ENCODE results near the gene ALG12. TPM values are rescaled to one million over a fixed set of nuclear protein-coding genes. Genes with fewer than 3 reads are reported as not detected.

The ALG12 gene
- total RNA-seq, 1 experiment from 2014 or later, result 16.6 TPM

GRCh38 chr22:49883294-49883640, 35.0 kb downstream of the ALG12 start:
- BruUV-seq (replicated peaks), result no TSS peak
- Histone ChIP-seq H3K4me1 (ENCODE audit: control insufficient read depth in 1 of 2, insufficient read depth in 2 of 2, low read length in 2 of 2) (no peaks in the 10 kb centered on the region), H3K79me2 (ENCODE audit: insufficient read depth, low read length) (peaks cover 65% of the 10 kb centered on the region), H3K27me3 (ENCODE audit: insufficient read depth, low read length) (no peaks in the 10 kb centered on the region), H4K20me1 (ENCODE audit: insufficient read depth) (no peaks in the 10 kb centered on the region), H3K4me3 (replicated peaks in 1 of 2; ENCODE audit: low read depth in 1 of 2, low read length in 2 of 2) (no peak overlapping the region), H3K4me2 (ENCODE audit: low read length) (no peak overlapping the region), H3K9me3 (ENCODE audit: control insufficient read depth in 1 of 2, insufficient read depth in 1 of 2, low read depth in 1 of 2, low read length in 2 of 2) (peaks cover 0 to 6% of the 10 kb centered on the region in 2 experiments; a peak in 1 of 4 replicates), H3K9me2 (ENCODE audit: insufficient read depth) (no peaks in the 10 kb centered on the region), H3K27ac (ENCODE audit: low read depth, low read length) (no peak overlapping the region), H2AFZ (ENCODE audit: low read depth, low read length, poor library complexity, severe bottlenecking) (no peak overlapping the region), H3K36me3 (ENCODE audit: control insufficient read depth in 1 of 2, insufficient read depth in 2 of 2, low read length in 2 of 2) (peaks cover 15 to 45% of the 10 kb centered on the region in 2 experiments), H3K9ac (ENCODE audit: low read length) (no peak overlapping the region)
- no peak for TF ChIP-seq ELF1 (IDR thresholded peaks at IDR 0.05; ENCODE audit: borderline replicate concordance, low read depth)
- TF ChIP-seq SRF (IDR thresholded peaks at IDR 0.05; ENCODE audit: low read depth), result no peak
- TF ChIP-seq FOSL1 (IDR thresholded peaks at IDR 0.05; ENCODE audit: low read depth), result no peak
- no peak for TF ChIP-seq ZNF274 (IDR thresholded peaks at IDR 0.05; ENCODE audit: low read depth, low read length)
- no peak for TF ChIP-seq POLR2AphosphoS5 (IDR thresholded peaks at IDR 0.05; ENCODE audit: low read depth, low read length)
- no peak for TF ChIP-seq ZBTB33 (IDR thresholded peaks at IDR 0.05; ENCODE audit: extremely low read depth, insufficient replicate concordance, low read length)
- TF ChIP-seq REST (IDR thresholded peaks at IDR 0.05; ENCODE audit: low read depth), result no peak
- no peak for TF ChIP-seq SIN3A (IDR thresholded peaks at IDR 0.05; ENCODE audit: low read depth)
- no peak for TF ChIP-seq CBX3 (IDR thresholded peaks at IDR 0.05; ENCODE audit: low read depth)
- no peak for TF ChIP-seq EZH2phosphoT487 (IDR thresholded peaks at IDR 0.05; ENCODE audit: borderline replicate concordance)
- no peak for TF ChIP-seq CTCF (IDR thresholded peaks at IDR 0.05 in 2 of 3, conservative IDR thresholded peaks at IDR 0.05 in 1 of 3; ENCODE audit: borderline replicate concordance in 1 of 3, insufficient read depth in 1 of 3, low read depth in 2 of 3, low read length in 2 of 3)
- no peak for TF ChIP-seq SP1 (IDR thresholded peaks at IDR 0.05; ENCODE audit: low read depth)
- ATAC-seq (no peak), DNase-seq (ENCODE audit: low read depth, low spot score) (no peak)
- ChIA-PET CTCF (no interaction called here), RAD21 (ENCODE audit: low non-redundant PET in 1 of 2, low total read pairs in 2 of 2, uncharacterized antibody in 2 of 2, unreplicated experiment in 2 of 2) (no interaction called here), POLR2A (no interaction called here)
- intact Hi-C loops (cut with micrococcal nuclease), result no loop called here
